ENCODE data around the gene SNAP47. TPM values are rescaled to one million over a fixed set of nuclear protein-coding genes. Genes with fewer than 3 reads are reported as not detected.

Gene SNAP47
- polyA plus RNA-seq, 1 experiment = 32.8 TPM

DNA sequence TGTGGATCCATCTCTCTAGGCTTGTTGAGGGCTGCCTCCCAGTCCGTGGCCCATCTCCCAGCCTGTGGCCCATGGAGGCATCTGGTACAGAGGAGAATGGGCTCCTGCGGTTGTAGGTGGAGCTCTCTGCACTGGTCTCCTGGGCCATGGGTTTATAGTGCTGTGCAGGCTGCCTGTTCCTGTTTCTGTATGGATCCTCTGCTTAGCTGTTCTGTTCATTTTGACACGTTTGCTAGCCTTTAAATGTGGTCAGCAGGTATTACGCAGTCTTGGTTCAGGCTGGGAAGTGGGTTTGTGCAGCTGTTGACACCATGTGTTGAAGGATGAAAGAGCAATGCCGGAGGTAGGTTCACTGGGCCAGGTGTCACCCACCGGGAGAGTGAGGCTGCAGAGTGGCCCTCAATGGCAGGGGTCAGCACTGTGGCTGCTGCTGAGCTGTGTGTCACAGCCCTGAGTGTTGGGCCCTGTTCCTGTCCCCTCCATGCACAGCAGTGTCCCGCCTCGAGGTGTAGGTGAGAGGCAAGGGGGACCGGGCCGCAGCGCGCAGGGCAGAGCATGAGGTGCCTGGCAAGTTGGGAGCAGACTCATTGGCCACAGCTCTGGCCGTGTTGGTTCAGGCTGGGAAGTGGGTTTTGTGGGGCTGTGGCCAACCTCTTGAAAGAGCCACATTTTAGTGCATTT is 39.0 kb downstream of the SNAP47 start:
- TF ChIP-seq, protein P1, sequence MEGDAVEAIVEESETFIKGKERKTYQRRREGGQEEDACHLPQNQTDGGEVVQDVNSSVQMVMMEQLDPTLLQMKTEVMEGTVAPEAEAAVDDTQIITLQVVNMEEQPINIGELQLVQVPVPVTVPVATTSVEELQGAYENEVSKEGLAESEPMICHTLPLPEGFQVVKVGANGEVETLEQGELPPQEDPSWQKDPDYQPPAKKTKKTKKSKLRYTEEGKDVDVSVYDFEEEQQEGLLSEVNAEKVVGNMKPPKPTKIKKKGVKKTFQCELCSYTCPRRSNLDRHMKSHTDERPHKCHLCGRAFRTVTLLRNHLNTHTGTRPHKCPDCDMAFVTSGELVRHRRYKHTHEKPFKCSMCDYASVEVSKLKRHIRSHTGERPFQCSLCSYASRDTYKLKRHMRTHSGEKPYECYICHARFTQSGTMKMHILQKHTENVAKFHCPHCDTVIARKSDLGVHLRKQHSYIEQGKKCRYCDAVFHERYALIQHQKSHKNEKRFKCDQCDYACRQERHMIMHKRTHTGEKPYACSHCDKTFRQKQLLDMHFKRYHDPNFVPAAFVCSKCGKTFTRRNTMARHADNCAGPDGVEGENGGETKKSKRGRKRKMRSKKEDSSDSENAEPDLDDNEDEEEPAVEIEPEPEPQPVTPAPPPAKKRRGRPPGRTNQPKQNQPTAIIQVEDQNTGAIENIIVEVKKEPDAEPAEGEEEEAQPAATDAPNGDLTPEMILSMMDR (IDR thresholded peaks at IDR 0.05; ENCODE audit: insufficient read depth, low read depth, low read length) = no peak
- DNase-seq (ENCODE audit: low read depth) = no peak
- no peaks in the 10 kb centered on the region for H3K27me3 ChIP-seq (ENCODE audit: control insufficient read depth, insufficient read depth, low read length)
- ChIA-PET POLR2A (no interaction called here), CTCF (interaction anchor here (1.0 to 4.0 kb wide), 3 partner anchors 9 to 172 kb away, joined by 3 to 20 read pairs (median 13); no protein-coding TSS in a partner anchor)
- H3K4me3 ChIP-seq (ENCODE audit: low read depth, low read length) = no peak overlapping the region
- peaks cover 12% of the 10 kb centered on the region for H3K36me3 ChIP-seq (ENCODE audit: control insufficient read depth, insufficient read depth, low read length)

- H3K36me3 ChIP-seq (ENCODE audit: control insufficient read depth, insufficient read depth, low read length) = peaks cover 12% of the 10 kb centered on the region
- no peak for DNase-seq (ENCODE audit: low read depth)
- no peaks in the 10 kb centered on the region for H3K27me3 ChIP-seq (ENCODE audit: control insufficient read depth, insufficient read depth, low read length)
- CTCF ChIA-PET = interaction anchor here (1.5 to 4.0 kb wide), 3 partner anchors 9 to 172 kb away, joined by 5 to 20 read pairs (median 13); no protein-coding TSS in a partner anchor
- POLR2A ChIA-PET = no interaction called here
- no peak overlapping the region for H3K4me3 ChIP-seq (ENCODE audit: low read depth, low read length)
- TF ChIP-seq, protein P1 (IDR thresholded peaks at IDR 0.05; ENCODE audit: insufficient read depth, low read depth, low read length) = no peak
Measured at GRCh38 chr1:227774821-227775661, 39.8 kb downstream of the SNAP47 start.

GRCh38 chr1:227775841-227776240 is 40.6 kb downstream of the SNAP47 start:
- ChIA-PET CTCF (interaction anchor here (1.0 to 4.0 kb wide), 5 partner anchors 8 to 171 kb away, joined by 3 to 20 read pairs (median 5); no protein-coding TSS in a partner anchor), POLR2A (no interaction called here)

GRCh38 chr1:227776331-227776771 is 41.1 kb downstream of the SNAP47 start:
- ChIA-PET POLR2A (no interaction called here), CTCF (interaction anchor here (1.0 to 3.0 kb wide), 4 partner anchors 8 to 171 kb away, joined by 3 to 13 read pairs (median 4); no protein-coding TSS in a partner anchor)
- DNase-seq (ENCODE audit: low read depth) = no peak
- no peak overlapping the region for H3K4me3 ChIP-seq (ENCODE audit: low read depth, low read length)
- TF ChIP-seq, protein P1 (IDR thresholded peaks at IDR 0.05; ENCODE audit: insufficient read depth, low read depth, low read length) = no peak
- H3K27me3 ChIP-seq (ENCODE audit: control insufficient read depth, insufficient read depth, low read length) = no peaks in the 10 kb centered on the region
- H3K36me3 ChIP-seq (ENCODE audit: control insufficient read depth, insufficient read depth, low read length) = peaks cover 10% of the 10 kb centered on the region

More at GRCh38 chr1:227775841-227776240, 40.6 kb downstream of the SNAP47 start:
- TF ChIP-seq, protein P1 (IDR thresholded peaks at IDR 0.05; ENCODE audit: insufficient read depth, low read depth, low read length) = no peak
- H3K4me3 ChIP-seq (ENCODE audit: low read depth, low read length) = no peak overlapping the region
- DNase-seq (ENCODE audit: low read depth) = no peak
- H3K36me3 ChIP-seq (ENCODE audit: control insufficient read depth, insufficient read depth, low read length) = peaks cover 10% of the 10 kb centered on the region
- no peaks in the 10 kb centered on the region for H3K27me3 ChIP-seq (ENCODE audit: control insufficient read depth, insufficient read depth, low read length)

GRCh38 chr1:227777156-227777555 is 41.9 kb downstream of the SNAP47 start:
- TF ChIP-seq, protein P1 (IDR thresholded peaks at IDR 0.05; ENCODE audit: insufficient read depth, low read depth, low read length) = no peak
- ChIA-PET POLR2A (no interaction called here), CTCF (interaction anchor here (1.6 kb wide), 1 partner anchor 15 kb away, joined by 4 read pairs; no protein-coding TSS in a partner anchor)
- Histone ChIP-seq H3K4me3 (ENCODE audit: low read depth, low read length) (no peak overlapping the region), H3K36me3 (ENCODE audit: control insufficient read depth, insufficient read depth, low read length) (peaks cover 8% of the 10 kb centered on the region), H3K27me3 (ENCODE audit: control insufficient read depth, insufficient read depth, low read length) (no peaks in the 10 kb centered on the region)
- no peak for DNase-seq (ENCODE audit: low read depth)

Measured in BJ (cell line).